A172 (cell line): ENCODE measurements around the gene COL24A1. TPM values are rescaled to one million over a fixed set of nuclear protein-coding genes. Genes with fewer than 3 reads are reported as not detected.
"Not testable (repeated sequence)": the region's sequence is repeated elsewhere in the genome, so short reads cannot be mapped to it uniquely, and the experiment has no call there.

ENCODE experiments used
- DNase-seq: peaks from one replicate; pipeline ENCODE4 v3.0.0-alpha.2; 2015; ENCODE audit warnings: low spot score
- total RNA-seq: library from RNA; depleted of rRNA; stranded (reverse); fragments of >200 nt; shearing (Covaris generic); gene quantifications from 2 replicates; pipeline ENCODE4 v1.2.3, GENCODE V29; 2014

COL24A1 gene
- total RNA-seq, 1 experiment from 2014 or later = 0.03 TPM

DNA sequence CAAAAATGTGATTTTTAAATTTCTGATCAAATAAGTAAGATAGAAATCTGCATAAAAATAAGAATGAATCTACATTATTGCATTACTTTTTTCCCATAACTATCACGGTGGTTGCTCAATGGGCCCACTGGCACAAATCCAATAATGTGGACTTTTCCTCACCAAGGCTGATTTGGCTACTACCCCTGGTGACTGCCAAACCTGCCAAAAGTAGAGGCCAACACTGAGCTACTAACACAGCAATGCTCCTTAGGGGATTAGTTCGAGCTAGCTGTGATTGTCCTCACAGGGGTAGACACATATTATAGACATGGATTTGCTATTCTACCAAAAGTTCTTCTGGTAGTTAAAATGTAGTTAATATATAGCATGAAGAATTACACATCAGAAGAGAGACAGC lies 340.7 kb downstream of the COL24A1 start:
- DNase-seq = no peak

- DNase-seq = no peak
These were observed 350.2 kb downstream of the COL24A1 start for GRCh38 chr1:85806236-85806965.

- DNase-seq = no peak
These were observed 355.1 kb downstream of the COL24A1 start for GRCh38 chr1:85801520-85801919.

GRCh38 chr1:85799737-85800136 lies 356.8 kb downstream of the COL24A1 start:
- DNase-seq = no peak

GRCh38 chr1:85798419-85798818 lies 358.2 kb downstream of the COL24A1 start:
- DNase-seq = no peak

- not testable (repeated sequence) for DNase-seq
These were observed 379.6 kb downstream of the COL24A1 start for GRCh38 chr1:85777021-85777420.

DNA sequence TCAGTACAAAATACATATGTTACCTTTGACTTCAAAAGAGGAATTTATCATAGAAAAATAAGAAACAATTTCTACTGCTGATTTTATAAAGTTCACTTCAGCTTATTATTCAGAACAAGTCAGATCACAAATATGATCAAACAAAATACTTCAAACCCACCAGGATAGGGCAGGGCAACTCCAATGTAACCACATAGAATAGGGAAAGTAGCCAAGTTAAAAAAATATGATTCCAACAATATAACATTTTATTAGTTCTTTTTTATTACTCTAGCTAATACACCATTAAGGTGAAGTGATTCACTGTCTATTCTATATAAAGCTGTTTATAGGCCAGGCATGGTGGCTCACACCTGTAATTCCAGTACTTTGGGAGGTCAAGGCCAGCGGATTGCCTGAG lies 393.8 kb downstream of the COL24A1 start:
- no peak for DNase-seq

DNA sequence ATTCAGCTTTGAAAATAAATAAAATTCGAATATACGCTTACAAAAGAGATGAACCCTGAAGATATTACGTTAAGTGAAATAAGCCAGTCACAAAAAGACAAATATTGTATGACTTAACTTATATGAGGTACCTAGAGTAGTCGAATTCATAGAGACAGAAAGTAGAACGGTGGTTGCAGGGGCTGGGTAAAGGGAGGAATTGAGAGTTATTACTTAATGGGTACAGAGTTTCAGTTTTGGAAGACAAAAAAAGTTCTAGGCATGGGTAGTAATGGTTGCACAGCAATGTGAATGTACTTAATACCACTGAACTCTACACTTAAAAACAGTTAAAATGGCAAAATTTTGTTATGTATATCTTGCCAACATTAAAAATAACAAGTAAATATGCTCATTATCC lies 399.7 kb downstream of the COL24A1 start:
- DNase-seq = no peak

- no peak for DNase-seq
These were observed 408.5 kb downstream of the COL24A1 start for GRCh38 chr1:85748120-85748519.

DNA sequence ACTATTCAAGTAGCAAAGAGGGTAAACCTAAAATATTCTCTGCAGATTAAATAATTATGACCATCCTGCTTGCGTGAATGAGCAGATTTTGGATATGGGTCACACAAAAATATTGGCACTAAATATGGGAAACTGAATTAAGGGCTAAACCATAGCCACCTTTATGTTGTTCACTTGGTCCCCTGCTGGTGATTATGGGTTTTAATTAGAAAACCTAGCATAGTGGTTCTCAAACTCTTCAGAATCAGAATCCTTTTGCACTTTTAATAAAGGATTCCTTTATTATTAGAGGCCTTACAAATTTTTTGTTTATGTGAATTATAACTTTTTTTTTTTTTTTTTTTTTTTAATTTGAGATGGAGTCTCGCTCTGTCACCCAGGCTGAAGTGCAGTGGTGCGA lies 409.8 kb downstream of the COL24A1 start:
- DNase-seq = no peak

DNA sequence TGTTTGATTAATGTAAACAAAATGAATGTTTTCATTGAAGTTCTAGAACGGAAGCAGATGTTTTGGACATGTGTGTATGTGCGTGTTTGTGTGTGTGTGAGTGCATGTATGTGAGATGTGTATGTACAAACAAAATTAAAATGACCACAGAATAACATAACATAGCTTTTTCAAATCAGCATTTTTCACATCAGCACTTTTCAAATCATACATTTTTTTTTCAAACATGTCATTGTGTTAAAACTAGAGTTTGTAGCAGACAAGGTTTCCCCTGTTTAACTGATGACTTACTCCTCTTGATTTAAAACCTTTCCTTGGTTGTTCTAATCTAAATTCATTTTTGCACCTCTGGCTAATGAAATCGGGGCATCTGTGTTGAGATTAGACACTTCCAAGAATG lies 412.8 kb downstream of the COL24A1 start:
- no peak for DNase-seq

GRCh38 chr1:85734931-85735330 lies 421.6 kb downstream of the COL24A1 start:
- DNase-seq = no peak

DNA sequence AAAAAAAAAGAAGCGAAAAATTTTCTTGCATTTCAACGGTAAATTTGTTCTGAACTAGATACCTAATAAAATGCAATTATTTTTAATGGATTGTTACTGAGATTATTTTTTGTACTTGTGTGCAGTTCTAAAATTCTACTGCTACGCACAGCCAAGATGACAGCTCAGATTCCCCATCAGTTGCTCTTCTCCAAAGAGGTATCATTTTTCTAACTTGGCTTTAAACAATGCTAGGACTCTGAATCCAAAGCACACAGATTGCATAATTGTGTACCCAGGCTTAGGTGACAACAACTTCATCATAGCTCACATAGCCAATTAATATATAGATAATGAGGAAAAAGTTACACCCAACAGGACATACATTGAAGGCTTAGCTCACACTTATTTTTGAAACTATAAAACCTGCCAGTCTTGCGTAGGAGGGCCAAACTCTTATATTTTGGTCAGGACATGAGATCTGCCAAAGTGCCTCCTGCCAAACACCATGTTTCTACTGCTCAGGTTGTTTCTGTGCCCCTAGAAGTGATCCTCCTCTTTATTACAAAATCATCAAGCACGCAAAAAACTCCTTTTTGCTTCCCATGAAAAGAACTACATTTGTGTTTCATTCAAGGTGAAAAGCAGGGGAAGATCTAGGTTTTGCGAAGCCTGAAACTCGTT lies 437.8 kb downstream of the COL24A1 start:
- no peak for DNase-seq

GRCh38 chr1:85714418-85715114 lies 442.0 kb downstream of the COL24A1 start:
- not testable (repeated sequence) for DNase-seq

DNA sequence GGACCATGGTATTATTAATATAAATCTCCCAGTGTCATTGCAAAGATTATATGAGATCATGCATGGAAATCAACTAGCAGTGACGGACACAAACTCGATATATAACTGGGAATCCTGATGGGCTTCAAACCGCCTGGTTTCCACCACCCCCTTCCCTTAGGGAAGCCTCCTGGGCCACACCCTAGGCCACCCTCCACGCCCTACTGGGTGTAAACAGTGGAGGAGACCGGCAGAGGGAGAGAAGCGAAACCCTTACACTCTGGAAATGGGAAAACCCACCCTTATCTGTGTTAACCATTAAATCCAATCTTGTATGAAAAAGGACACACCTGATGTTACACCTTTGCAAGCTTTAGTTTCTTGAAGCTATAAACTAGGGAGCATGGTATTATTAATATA lies 447.7 kb downstream of the COL24A1 start:
- DNase-seq = no peak

- peak; percentile 79 for DNase-seq
These were observed 448.4 kb downstream of the COL24A1 start, which contains the start of gene ZNHIT6 for GRCh38 chr1:85707990-85708828. TSS of gene ZNHIT6 (minus strand) at chr1:85708433. CDS start at chr1:85708284, 149 bp downstream.

DNA sequence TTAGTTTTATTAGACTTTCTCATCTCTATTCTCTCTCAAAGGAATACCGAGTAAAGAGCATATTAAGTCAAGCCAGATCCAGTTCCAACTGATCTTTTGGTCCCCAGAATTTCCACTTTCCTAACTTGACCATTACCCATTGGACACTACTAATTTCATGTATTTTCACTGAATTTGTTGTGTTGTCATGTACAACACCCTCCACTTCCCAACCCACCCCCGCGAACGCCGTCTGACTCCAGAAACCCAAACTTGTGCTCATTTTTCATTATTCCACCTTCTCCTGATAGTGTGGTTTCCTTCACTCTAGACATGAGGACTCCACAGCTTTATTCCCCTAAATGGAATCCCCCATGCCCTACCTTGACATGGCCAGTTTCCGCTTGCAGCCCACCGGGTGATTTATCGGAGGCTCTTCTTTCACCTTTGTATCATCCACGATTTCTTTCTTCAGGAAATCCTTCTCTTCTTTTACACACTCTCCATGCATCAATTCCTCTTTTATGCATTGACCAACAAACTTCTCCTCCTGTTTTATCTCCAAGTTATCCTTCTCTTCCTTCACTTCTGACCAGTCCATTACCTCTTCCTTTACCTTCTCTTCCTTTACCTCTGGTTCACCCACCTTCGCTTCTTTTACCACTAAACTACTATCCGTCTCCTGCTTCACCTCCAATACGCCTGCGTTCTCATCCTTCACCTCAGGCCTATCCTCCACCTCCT lies 449.1 kb downstream of the COL24A1 start:
- DNase-seq = no peak

- no peak for DNase-seq
These were observed 450.6 kb downstream of the COL24A1 start for GRCh38 chr1:85705940-85706339.

DNA sequence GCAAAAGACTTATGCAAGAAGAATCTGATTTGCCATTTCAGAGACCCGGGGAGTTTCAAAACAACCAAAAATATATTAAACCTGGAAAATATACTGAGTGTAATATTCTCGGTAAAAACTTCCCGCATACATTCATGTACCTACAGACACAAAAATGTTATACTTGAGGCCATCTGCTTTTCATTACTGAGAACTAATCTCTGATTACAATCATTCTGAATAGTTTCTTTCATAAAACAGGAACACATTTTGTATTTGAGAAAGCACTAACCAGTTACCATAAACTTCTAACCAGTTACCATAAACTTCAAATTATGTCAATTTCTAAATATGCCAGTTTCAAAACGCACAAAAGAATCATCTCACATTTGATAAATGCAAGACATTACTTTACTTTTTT lies 456.1 kb downstream of the COL24A1 start:
- no peak for DNase-seq

DNA sequence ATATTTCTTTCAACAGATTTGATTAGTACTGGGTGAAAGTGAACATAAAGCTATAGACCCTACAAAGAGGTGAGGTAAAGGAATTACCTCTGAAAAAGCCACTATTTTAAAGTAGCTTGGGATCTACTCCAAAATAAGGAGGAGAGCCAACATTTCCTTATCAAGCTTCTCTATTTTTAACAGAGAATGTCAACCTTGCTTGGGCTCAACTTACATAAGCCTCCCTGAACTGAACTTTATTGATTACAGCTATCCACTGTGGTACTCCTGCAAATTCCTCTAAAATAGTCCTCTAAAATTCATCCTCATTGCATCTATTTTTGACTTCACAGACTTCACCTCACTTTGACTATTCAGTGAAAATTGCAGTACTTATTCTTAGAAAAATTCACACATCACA lies 458.7 kb downstream of the COL24A1 start:
- no peak for DNase-seq

- peak; percentile 30 for DNase-seq
These were observed 463.8 kb downstream of the COL24A1 start for GRCh38 chr1:85692730-85693314.
